NCI-H187 treated with DMSO at 0.1 percent for 48 hours (cell line): ENCODE results near the gene PGAM1.
"Not testable (repeated sequence)": the region's sequence is repeated elsewhere in the genome, so short reads cannot be mapped to it uniquely, and the experiment has no call there.

ENCODE experiments used
- DNase-seq: peaks from one replicate; lab custom pipeline; 2025; lab: John Stamatoyannopoulos, UW

Gene PGAM1

GRCh38 chr10:97407952-97408248 is 18.1 kb upstream of the PGAM1 start:
- DNase-seq, result no peak

GRCh38 chr10:97408496-97408992 is 17.4 kb upstream of the PGAM1 start:
- no peak for DNase-seq

- no peak for DNase-seq
These were observed 14.6 kb upstream of the PGAM1 start for GRCh38 chr10:97411406-97411805.

GRCh38 chr10:97412891-97413304 is 13.1 kb upstream of the PGAM1 start:
- no peak for DNase-seq

- no peak for DNase-seq
These were observed 9.4 kb upstream of the PGAM1 start for GRCh38 chr10:97416565-97416964.

- DNase-seq, result not testable (repeated sequence)
These were observed 2.3 kb upstream of the PGAM1 start for GRCh38 chr10:97423757-97424098.

GRCh38 chr10:97426776-97427570 is 982 bp downstream of the PGAM1 start:
- no peak for DNase-seq

- DNase-seq, result no peak
These were observed 1.7 kb downstream of the PGAM1 start for GRCh38 chr10:97427571-97428179.

GRCh38 chr10:97428572-97428981 is 2.6 kb downstream of the PGAM1 start:
- DNase-seq, result no peak

GRCh38 chr10:97434055-97434454 is 8.1 kb downstream of the PGAM1 start:
- DNase-seq, result no peak

- no peak for DNase-seq
These were observed 8.6 kb downstream of the PGAM1 start for GRCh38 chr10:97434557-97434956.

- DNase-seq, result no peak
These were observed 9.2 kb downstream of the PGAM1 start for GRCh38 chr10:97435211-97435610.

GRCh38 chr10:97442277-97442676 is 16.3 kb downstream of the PGAM1 start:
- DNase-seq, result no peak

GRCh38 chr10:97444212-97444611 is 18.2 kb downstream of the PGAM1 start:
- no peak for DNase-seq

GRCh38 chr10:97445357-97445721 is 19.3 kb downstream of the PGAM1 start:
- no peak for DNase-seq

GRCh38 chr10:97445722-97446639 is 20.0 kb downstream of the PGAM1 start, which contains the start of the genes EXOSC1 and ZDHHC16:
Gene EXOSC1 (minus strand): TSS chr10:97446006. CDS start chr10:97445985, 21 bp downstream.
Gene ZDHHC16 (plus strand): TSS chr10:97446175. CDS start chr10:97451676, 5,501 bp downstream.
- peak; percentile 74 for DNase-seq

- no peak for DNase-seq
These were observed 24.8 kb downstream of the PGAM1 start for GRCh38 chr10:97450828-97451227.

GRCh38 chr10:97451605-97452004 is 25.6 kb downstream of the PGAM1 start:
- no peak for DNase-seq

GRCh38 chr10:97452352-97452751 is 26.4 kb downstream of the PGAM1 start:
- DNase-seq, result no peak

- no peak for DNase-seq
These were observed 28.5 kb downstream of the PGAM1 start for GRCh38 chr10:97454330-97455036.

- DNase-seq, result no peak
These were observed 30.2 kb downstream of the PGAM1 start for GRCh38 chr10:97456034-97456685.
